GM20431 (cell line): ENCODE measurements around the gene RRAD.

Experiments used
- in situ Hi-C: fragments of 300-500 bp; cut with MseI, MboI; formaldehyde crosslinking; loops from one replicate; pipeline ENCODE4 v1.15.0; 2020; ENCODE audit warnings: low sequenced_read_pairs; ENCODE audit not compliant: unreplicated experiment

Gene RRAD

GRCh38 chr16:66888647-66889615 lies 36.4 kb downstream of the RRAD start:
- in situ Hi-C loops: no loop called here

GRCh38 chr16:66886914-66887313 lies 38.4 kb downstream of the RRAD start:
- in situ Hi-C loops: no loop called here

- in situ Hi-C loops: no loop called here
These were observed 39.0 kb downstream of the RRAD start for GRCh38 chr16:66886321-66886720.

GRCh38 chr16:66885491-66885890 lies 39.8 kb downstream of the RRAD start:
- in situ Hi-C loops: no loop called here

- in situ Hi-C loops: no loop called here
These were observed 42.6 kb downstream of the RRAD start for GRCh38 chr16:66882702-66883101.

- in situ Hi-C loops: no loop called here
These were observed 43.3 kb downstream of the RRAD start for GRCh38 chr16:66881964-66882508.

GRCh38 chr16:66881560-66881959 lies 43.8 kb downstream of the RRAD start:
- in situ Hi-C loops: no loop called here

GRCh38 chr16:66881014-66881417 lies 44.3 kb downstream of the RRAD start:
- in situ Hi-C loops: no loop called here

- in situ Hi-C loops: no loop called here
These were observed 44.9 kb downstream of the RRAD start, which contains the start of gene PDP2 for GRCh38 chr16:66880288-66881013. TSS of gene PDP2 (plus strand) at chr16:66880515. CDS start at chr16:66884285, 3,770 bp downstream.

- in situ Hi-C loops: no loop called here
These were observed 47.3 kb downstream of the RRAD start for GRCh38 chr16:66878067-66878466.

GRCh38 chr16:66874079-66874775 lies 51.1 kb downstream of the RRAD start:
- in situ Hi-C loops: loop anchor here (25.0 kb wide), 1 partner anchor 462 kb away; no protein-coding TSS in a partner anchor

- in situ Hi-C loops: loop anchor here (25.0 kb wide), 1 partner anchor 461 kb away; no protein-coding TSS in a partner anchor
These were observed 51.7 kb downstream of the RRAD start for GRCh38 chr16:66873685-66874055.

- in situ Hi-C loops: loop anchor here (25.0 kb wide), 1 partner anchor 461 kb away; no protein-coding TSS in a partner anchor
These were observed 52.2 kb downstream of the RRAD start for GRCh38 chr16:66872943-66873684.

- in situ Hi-C loops: loop anchor here (25.0 kb wide), 1 partner anchor 460 kb away; no protein-coding TSS in a partner anchor
These were observed 52.8 kb downstream of the RRAD start for GRCh38 chr16:66872559-66872942.

- in situ Hi-C loops: loop anchor here (25.0 kb wide), 1 partner anchor 460 kb away; no protein-coding TSS in a partner anchor
These were observed 53.5 kb downstream of the RRAD start for GRCh38 chr16:66871840-66872239.
